H1 (cell line): ENCODE data around the gene SLC6A18. TPM values are rescaled to one million over a fixed set of nuclear protein-coding genes. Genes with fewer than 3 reads are reported as not detected.
A peak's percentile ranks its signal among the peaks of the same experiment; 100 is the strongest.

Experiments
- CTCF ChIA-PET: fragments of 300-600 bp; sonication (Branson Sonifier 250); formaldehyde crosslinking; loops from one replicate; lab custom pipeline; 2021; ENCODE audit not compliant: partially characterized antibody; lab: Charles Lee
- POLR2A ChIA-PET: fragments of 300-600 bp; sonication (Branson Sonifier 250); formaldehyde crosslinking; loops from one replicate; lab custom pipeline; 2021; ENCODE audit warnings: inconsistent platforms; ENCODE audit not compliant: partially characterized antibody; lab: Charles Lee
- DNase-seq, 2 experiments: peaks; one replicate each; pipeline versions ENCODE4 v3.0.0 to v3.0.0-alpha.2; 2010 to 2022; ENCODE audit warnings: low spot score in 2 of 2, low read depth in 1 of 2, mixed read lengths in 1 of 2
- FAIRE-seq: peaks from 2 replicates; lab custom pipeline; 2011; peaks lifted over from hg19 to GRCh38; lab: Jason Lieb, UNC
- H2AFZ ChIP-seq: 2 replicates; pipeline ENCODE4 v1.8.1; 2012; ENCODE audit warnings: low read length, inconsistent platforms
- H2AK5ac ChIP-seq: 2 replicates; pipeline ENCODE4 v1.6.1; 2013; ENCODE audit warnings: low read depth, low read length
- H2BK120ac ChIP-seq: replicated peaks from 2 replicates; pipeline ENCODE3; 2013; ENCODE audit warnings: low read depth, low read length, inconsistent platforms
- H2BK12ac ChIP-seq: 2 replicates; pipeline ENCODE4 v1.6.1; 2013; ENCODE audit warnings: low read depth, low read length
- H2BK15ac ChIP-seq: 2 replicates; pipeline ENCODE4 v1.6.1; 2013; ENCODE audit warnings: low read length
- H2BK20ac ChIP-seq: 2 replicates; pipeline ENCODE4 v1.6.1; 2013; ENCODE audit warnings: low read length
- H2BK5ac ChIP-seq: 2 replicates; pipeline ENCODE4 v1.6.1; 2013; ENCODE audit warnings: low read depth, low read length
- H3K14ac ChIP-seq: 2 replicates; pipeline ENCODE4 v1.6.1; 2013; ENCODE audit warnings: inconsistent platforms; ENCODE audit not compliant: insufficient read length
- H3K18ac ChIP-seq: 2 replicates; pipeline ENCODE4 v1.6.1; 2013; ENCODE audit warnings: low read length; ENCODE audit errors: extremely low read depth
- H3K23ac ChIP-seq: 2 replicates; pipeline ENCODE4 v1.6.1; 2013; ENCODE audit warnings: inconsistent platforms; ENCODE audit not compliant: insufficient read length
- H3K23me2 ChIP-seq: 2 replicates; pipeline ENCODE4 v1.6.1; 2013; ENCODE audit warnings: low read depth, low read length
- H3K27ac ChIP-seq: 2 replicates; pipeline ENCODE4 v1.6.1; 2011; ENCODE audit warnings: low read depth, low read length, inconsistent platforms
- H3K27me3 ChIP-seq, 4 experiments: replicated peaks in 1 of 4; 1 replicate in 1 of 4; 2 replicates in 3 of 4; pipeline versions ENCODE4 v1.6.1 to v1.8.1; 2011 to 2013; ENCODE audit warnings: low read length in 3 of 4, mild to moderate bottlenecking in 3 of 4, inconsistent platforms in 2 of 4, mixed read lengths in 2 of 4, moderate library complexity in 1 of 4; ENCODE audit not compliant: control insufficient read depth in 3 of 4, insufficient read depth in 3 of 4; ENCODE audit errors: extremely low read depth in 1 of 4
- H3K36me3 ChIP-seq, 4 experiments: 2 replicates each; pipeline versions ENCODE4 v1.6.1 to v1.8.1; 2011 to 2013; ENCODE audit warnings: mild to moderate bottlenecking in 4 of 4, low read length in 3 of 4, moderate library complexity in 2 of 4, control low read depth in 1 of 4, inconsistent platforms in 1 of 4; ENCODE audit not compliant: insufficient read depth in 4 of 4, control insufficient read depth in 2 of 4
- H3K4ac ChIP-seq: replicated peaks from 2 replicates; pipeline ENCODE3; 2013; ENCODE audit warnings: low read length, low read depth, mixed read lengths, inconsistent platforms; ENCODE audit not compliant: insufficient read length
- H3K4me1 ChIP-seq, 4 experiments: replicated peaks in 1 of 4; 1 replicate in 1 of 4; 2 replicates in 3 of 4; pipeline versions ENCODE4 v1.6.1 to v1.8.1; 2011 to 2013; ENCODE audit warnings: low read length in 3 of 4, inconsistent platforms in 2 of 4, mixed read lengths in 1 of 4; ENCODE audit not compliant: insufficient read depth in 4 of 4, control insufficient read depth in 3 of 4
- H3K4me2 ChIP-seq, 2 experiments: 2 replicates each; pipeline versions ENCODE4 v1.6.1 to v1.8.1; 2011 to 2013; ENCODE audit warnings: low read depth in 2 of 2, low read length in 2 of 2, control low read depth in 1 of 2, inconsistent platforms in 1 of 2, mild to moderate bottlenecking in 1 of 2; ENCODE audit not compliant: insufficient read depth in 1 of 2
- H3K4me3 ChIP-seq, 4 experiments: fragments of 200-600, 300-600 bp in 1 of 4; sonication (generic), shearing (Covaris generic), sonication (Bioruptor Twin) in 1 of 4; 2 replicates each; pipeline versions ENCODE4 v1.5.1 to v1.8.1; 2011 to 2016; ENCODE audit warnings: low read length in 4 of 4, low read depth in 3 of 4, control low read depth in 2 of 4, inconsistent platforms in 2 of 4, mild to moderate bottlenecking in 2 of 4, mixed read lengths in 1 of 4, moderate library complexity in 1 of 4; ENCODE audit not compliant: insufficient read depth in 2 of 4; ENCODE audit errors: extremely low read depth in 1 of 4
- H3K56ac ChIP-seq: replicated peaks from 2 replicates; pipeline ENCODE3; 2013; ENCODE audit warnings: low read depth, mild to moderate bottlenecking, mixed read lengths, low read length, inconsistent platforms; ENCODE audit not compliant: insufficient read length
- H3K79me1 ChIP-seq: 2 replicates; pipeline ENCODE4 v1.6.1; 2013; ENCODE audit warnings: low read depth, low read length, control low read depth
- H3K79me2 ChIP-seq, 2 experiments: 2 replicates each; pipeline versions ENCODE4 v1.6.1 to v1.8.1; 2012 to 2013; ENCODE audit warnings: low read length in 2 of 2, mild to moderate bottlenecking in 2 of 2, inconsistent platforms in 1 of 2; ENCODE audit not compliant: insufficient read depth in 2 of 2, control insufficient read depth in 1 of 2
- H3K9ac ChIP-seq, 4 experiments: replicated peaks in 1 of 4; 1 replicate in 1 of 4; 2 replicates in 3 of 4; pipeline versions ENCODE4 v1.6.1 to v1.8.1; 2011 to 2013; ENCODE audit warnings: low read depth in 3 of 4, low read length in 3 of 4, control low read depth in 2 of 4, mild to moderate bottlenecking in 2 of 4, moderate library complexity in 2 of 4, inconsistent platforms in 1 of 4; ENCODE audit errors: extremely low read depth in 1 of 4
- H3K9me3 ChIP-seq, 2 experiments: 2 replicates each; pipeline versions ENCODE4 v1.6.1 to v1.8.1; 2012 to 2013; ENCODE audit warnings: mild to moderate bottlenecking in 2 of 2, moderate library complexity in 2 of 2, control low read depth in 1 of 2, inconsistent platforms in 1 of 2, low read depth in 1 of 2, low read length in 1 of 2, mixed read lengths in 1 of 2; ENCODE audit not compliant: insufficient read depth in 2 of 2
- H4K20me1 ChIP-seq, 2 experiments: replicated peaks in 1 of 2; 2 replicates each; pipeline versions ENCODE3 to v1.8.1; 2011 to 2013; ENCODE audit warnings: inconsistent platforms in 2 of 2, low read length in 2 of 2, mild to moderate bottlenecking in 1 of 2; ENCODE audit not compliant: insufficient read depth in 2 of 2, control insufficient read depth in 1 of 2
- H4K5ac ChIP-seq: 2 replicates; pipeline ENCODE4 v1.6.1; 2013; ENCODE audit warnings: low read length, low read depth, mixed read lengths, inconsistent platforms; ENCODE audit not compliant: insufficient read length
- H4K8ac ChIP-seq: 2 replicates; pipeline ENCODE4 v1.8.0; 2013; ENCODE audit warnings: mild to moderate bottlenecking, moderate library complexity, low read length, inconsistent platforms; ENCODE audit not compliant: insufficient read depth; ENCODE audit errors: extremely low read depth
- H4K91ac ChIP-seq: replicated peaks from 2 replicates; pipeline ENCODE3; 2013; ENCODE audit warnings: low read length, mixed read lengths, inconsistent platforms; ENCODE audit not compliant: insufficient read length
- ATF3 ChIP-seq: IDR thresholded peaks from 2 replicates; pipeline ENCODE4 v1.6.1; 2011; ENCODE audit warnings: low read depth, mild to moderate bottlenecking, low read length; ENCODE audit not compliant: insufficient read depth
- CBX5 ChIP-seq: fragments of 300-800, 300-1000 bp; sonication (generic); IDR thresholded peaks from 2 replicates; pipeline ENCODE4 v1.7.1; 2016; ENCODE audit warnings: antibody characterized with exemption, low read length, low read depth
- EP300 ChIP-seq, 2 experiments: IDR thresholded peaks; 1 replicate in 1 of 2; 2 replicates in 1 of 2; pipeline ENCODE4 v1.6.1; 2011 to 2012; ENCODE audit warnings: low read depth in 2 of 2, low read length in 2 of 2, mild to moderate bottlenecking in 2 of 2, borderline replicate concordance in 1 of 2, inconsistent platforms in 1 of 2, moderate library complexity in 1 of 2
- JUND ChIP-seq: IDR thresholded peaks from 2 replicates; pipeline ENCODE4 v1.6.1; 2011; ENCODE audit warnings: mild to moderate bottlenecking, improper control_type of control experiment, low read length
- NRF1 ChIP-seq: IDR thresholded peaks from 2 replicates; pipeline ENCODE4 v1.6.1; 2011; ENCODE audit warnings: mild to moderate bottlenecking, low read depth, low read length, improper control_type of control experiment
- PHF8 ChIP-seq: fragments of 200-600 bp; sonication (generic); conservative IDR thresholded peaks from 2 replicates; pipeline ENCODE4 v1.7.1; 2012; ENCODE audit warnings: low read depth, mild to moderate bottlenecking, inconsistent platforms, low read length, moderate library complexity
- POLR2A ChIP-seq, 2 experiments: IDR thresholded peaks; 1 replicate in 1 of 2; 2 replicates in 1 of 2; pipeline ENCODE4 v1.6.1; 2011; ENCODE audit warnings: low read depth in 2 of 2, low read length in 2 of 2, mild to moderate bottlenecking in 2 of 2; ENCODE audit errors: control extremely low read depth in 1 of 2
- SIN3A ChIP-seq, 2 experiments: IDR thresholded peaks in 1 of 2; conservative IDR thresholded peaks in 1 of 2; 2 replicates each; pipeline ENCODE4 v1.6.1; 2011 to 2012; ENCODE audit warnings: low read length in 2 of 2, improper control_type of control experiment in 1 of 2, low read depth in 1 of 2, mild to moderate bottlenecking in 1 of 2
- SP1 ChIP-seq: IDR thresholded peaks from 2 replicates; pipeline ENCODE4 v1.6.1; 2011; ENCODE audit warnings: low read depth, low read length
- TAF7 ChIP-seq: optimal IDR thresholded peaks from 2 replicates; pipeline ENCODE3; 2011; ENCODE audit warnings: low read depth, mild to moderate bottlenecking, inconsistent platforms, low read length, moderate library complexity, borderline replicate concordance
- TBP ChIP-seq: IDR thresholded peaks from 2 replicates; pipeline ENCODE4 v1.6.1; 2011; ENCODE audit warnings: low read depth, low read length, improper control_type of control experiment
- TCF12 ChIP-seq: IDR thresholded peaks from 2 replicates; pipeline ENCODE4 v1.6.1; 2011; ENCODE audit warnings: low read depth, mild to moderate bottlenecking, low read length
- YY1 ChIP-seq: IDR thresholded peaks from 2 replicates; pipeline ENCODE4 v1.6.1; 2011; ENCODE audit warnings: low read depth, mild to moderate bottlenecking, low read length
- WGBS, 2 experiments: shearing (Covaris generic) in 1 of 2; methylation state at CpG; one replicate each; pipeline versions ENCODE4 v1.1.6 to v1.1.7; 2013 to 2015; ENCODE audit warnings: low lambda C conversion rate in 2 of 2, mixed read lengths in 2 of 2, inconsistent platforms in 1 of 2, low coverage in 1 of 2, missing lambda C conversion rate in 1 of 2; ENCODE audit not compliant: insufficient replicate concordance in 2 of 2, insufficient coverage in 1 of 2, insufficient read length in 1 of 2; ENCODE audit errors: extremely low coverage in 1 of 2, missing lambda C conversion rate in 1 of 2; 5-methylcytosine and 5-hydroxymethylcytosine counted together
- polyA plus RNA-seq, 7 experiments: library from polyadenylated mRNA; depleted of rRNA in 3 of 7; stranded (reverse) in 5 of 7; unstranded in 2 of 7; fragments of >200 nt in 5 of 7; fragments of 200-250 nt in 2 of 7; gene quantifications; 1 replicate in 5 of 7; 2 replicates in 1 of 7; 4 replicates in 1 of 7; pipeline versions ENCODE4 v1.2.1 to v1.2.3, GENCODE V29; 2011 to 2013; ENCODE audit warnings: missing spikeins in 2 of 7, mixed read lengths in 2 of 7
- total RNA-seq: library from RNA; stranded (reverse); fragmentation: NEBNext Ultra II Directional; extraction: Animal tissue kit (Norgen Biotek cat#: 25700); gene quantifications from 2 replicates; pipeline ENCODE4 v1.2.1, GENCODE V29; 2021

The SLC6A18 gene
- total and polyA plus RNA-seq, 2 of the 8 experiments (the other 6 are each of a cell fraction or from before 2014, with no cell fraction given), result not detected

DNA sequence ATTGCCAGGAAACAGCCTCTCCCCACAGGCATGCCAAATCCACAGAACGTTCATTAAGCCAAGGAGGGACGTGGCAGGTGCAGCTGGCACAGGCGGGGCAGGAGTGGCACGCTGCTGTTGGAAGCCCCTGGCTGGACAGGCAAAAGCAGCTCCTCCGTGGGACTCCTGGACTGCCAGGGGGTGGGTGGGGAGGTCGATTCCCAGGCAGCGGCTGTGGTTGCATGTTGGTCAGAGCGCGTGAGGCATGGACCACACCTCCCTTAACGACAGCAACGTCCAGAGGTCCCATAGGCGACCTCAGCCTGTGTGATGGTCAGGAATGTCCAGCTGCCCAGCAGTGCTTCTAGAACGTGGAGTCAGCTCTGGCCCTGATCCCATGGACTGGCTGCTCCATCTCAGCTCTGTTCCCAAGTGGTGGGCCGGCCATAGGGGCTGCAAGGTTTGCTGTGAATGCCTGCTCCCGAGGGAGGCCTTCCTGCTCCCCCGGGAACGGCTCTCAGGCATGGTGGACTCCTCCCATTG is 16.9 kb upstream of the SLC6A18 start:
- H4K8ac ChIP-seq, result peak overlapping the region; percentile 86; the same call in 1 of the 2 replicates
- no peak for FAIRE-seq
- TF ChIP-seq POLR2A (IDR thresholded peaks at IDR 0.05; ENCODE audit: control extremely low read depth in 1 of 2, low read depth in 2 of 2, low read length in 2 of 2) (no peak), EP300 (IDR thresholded peaks at IDR 0.05; ENCODE audit: borderline replicate concordance in 1 of 2, low read depth in 2 of 2, low read length in 2 of 2) (no peak), TCF12 (no peak), PHF8 (no peak), SIN3A (conservative IDR thresholded peaks at IDR 0.05 in 1 of 2, IDR thresholded peaks at IDR 0.05 in 1 of 2; ENCODE audit: low read depth in 1 of 2, low read length in 2 of 2) (no peak), SP1 (no peak), JUND (no peak), TBP (no peak), ATF3 (no peak), CBX5 (no peak), TAF7 (no peak), NRF1 (no peak), YY1 (no peak)

More for the DNA sequence above, 16.9 kb upstream of the SLC6A18 start:
- peaks cover 3 to 6% of the 10 kb centered on the region in 2 experiments for H4K20me1 ChIP-seq
- H3K56ac ChIP-seq, result no peak overlapping the region
- H3K79me2 ChIP-seq, result no peaks in the 10 kb centered on the region
- H3K23ac ChIP-seq, result no peak overlapping the region
- no peak overlapping the region for H4K5ac ChIP-seq
- no peak overlapping the region for H3K4ac ChIP-seq
- H3K14ac ChIP-seq, result no peak overlapping the region
- POLR2A ChIA-PET, result interaction anchor here (1.6 kb wide), 1 partner anchor 24 kb away, joined by 3 read pairs; no protein-coding TSS in a partner anchor
- no peak overlapping the region for H4K91ac ChIP-seq
- H2BK15ac ChIP-seq, result no peak overlapping the region
- CTCF ChIA-PET, result interaction anchor here (0.6 to 2.5 kb wide), 16 partner anchors 11 to 294 kb away, joined by 3 to 7 read pairs (median 3); no protein-coding TSS in a partner anchor
- H3K18ac ChIP-seq, result no peak overlapping the region
- H3K27me3 ChIP-seq, result no peaks in the 10 kb centered on the region; a peak in 1 of 7 replicates
- no peak overlapping the region for H2AK5ac ChIP-seq
- no peaks in the 10 kb centered on the region for H3K36me3 ChIP-seq
- H2BK20ac ChIP-seq, result no peak overlapping the region
- H3K4me1 ChIP-seq, result peaks cover 0 to 3% (median 0%) of the 10 kb centered on the region in 4 experiments; a peak in 1 of 7 replicates
- no peak overlapping the region for H3K4me2 ChIP-seq
- no peak overlapping the region for H3K4me3 ChIP-seq
- no peak for DNase-seq
- 86% methylated on average over 17 of the region's 17 CpGs; no CpG with 5 or more reads in 1 of the 2 experiments for WGBS, 2 experiments
- H3K27ac ChIP-seq, result no peak overlapping the region
- H2BK5ac ChIP-seq, result no peak overlapping the region
- H3K9me3 ChIP-seq, result no peaks in the 10 kb centered on the region; a peak in 1 of 4 replicates
- H3K9ac ChIP-seq, result no peak overlapping the region
- H2BK12ac ChIP-seq, result 0 out of 2 replicates have a peak overlapping the region, but pooled peaks have one; percentile 27
- H2AFZ ChIP-seq, result no peak overlapping the region
- H3K23me2 ChIP-seq, result no peaks in the 10 kb centered on the region
- no peaks in the 10 kb centered on the region for H3K79me1 ChIP-seq
- no peak overlapping the region for H2BK120ac ChIP-seq
